ENCODE data around the gene CTNNBL1. TPM values are rescaled to one million over a fixed set of nuclear protein-coding genes. Genes with fewer than 3 reads are reported as not detected.

The CTNNBL1 gene
- total RNA-seq, 6 experiments from 2014 or later = 16.3 to 41.8 (median 28.8) TPM

DNA sequence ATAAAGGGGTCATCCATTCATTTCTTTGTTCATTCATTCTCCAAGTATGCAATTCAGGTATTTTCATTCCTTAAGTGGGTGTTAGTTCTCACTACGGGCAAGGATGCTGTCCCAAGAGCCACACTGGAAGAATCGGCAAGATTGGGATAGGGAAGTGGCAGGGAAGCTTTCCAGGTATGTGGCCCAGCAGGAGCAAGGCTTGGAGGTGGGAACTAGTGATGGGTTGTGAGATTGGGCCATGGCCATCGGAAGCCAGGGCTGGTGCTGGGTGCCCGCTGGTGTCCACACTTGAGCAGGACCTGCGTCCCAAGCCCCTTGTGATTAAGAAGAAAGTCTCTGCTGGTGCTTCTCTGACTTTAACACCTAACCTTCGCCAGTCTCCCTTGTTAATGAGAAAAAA lies 224.2 kb downstream of the CTNNBL1 start:
- Histone ChIP-seq H3K4me1 (peaks cover 0 to 4% (median 0%) of the 10 kb centered on the region in 4 donors), H3K27me3 (no peaks in the 10 kb centered on the region), H3K36me3 (no peaks in the 10 kb centered on the region), H3K4me3 (no peak overlapping the region), H3K9me3 (no peaks in the 10 kb centered on the region), H3K27ac (no peak overlapping the region)
- TF ChIP-seq POLR2A (IDR thresholded peaks at IDR 0.05) = no peak
- TF ChIP-seq, protein P1, sequence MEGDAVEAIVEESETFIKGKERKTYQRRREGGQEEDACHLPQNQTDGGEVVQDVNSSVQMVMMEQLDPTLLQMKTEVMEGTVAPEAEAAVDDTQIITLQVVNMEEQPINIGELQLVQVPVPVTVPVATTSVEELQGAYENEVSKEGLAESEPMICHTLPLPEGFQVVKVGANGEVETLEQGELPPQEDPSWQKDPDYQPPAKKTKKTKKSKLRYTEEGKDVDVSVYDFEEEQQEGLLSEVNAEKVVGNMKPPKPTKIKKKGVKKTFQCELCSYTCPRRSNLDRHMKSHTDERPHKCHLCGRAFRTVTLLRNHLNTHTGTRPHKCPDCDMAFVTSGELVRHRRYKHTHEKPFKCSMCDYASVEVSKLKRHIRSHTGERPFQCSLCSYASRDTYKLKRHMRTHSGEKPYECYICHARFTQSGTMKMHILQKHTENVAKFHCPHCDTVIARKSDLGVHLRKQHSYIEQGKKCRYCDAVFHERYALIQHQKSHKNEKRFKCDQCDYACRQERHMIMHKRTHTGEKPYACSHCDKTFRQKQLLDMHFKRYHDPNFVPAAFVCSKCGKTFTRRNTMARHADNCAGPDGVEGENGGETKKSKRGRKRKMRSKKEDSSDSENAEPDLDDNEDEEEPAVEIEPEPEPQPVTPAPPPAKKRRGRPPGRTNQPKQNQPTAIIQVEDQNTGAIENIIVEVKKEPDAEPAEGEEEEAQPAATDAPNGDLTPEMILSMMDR (IDR thresholded peaks at IDR 0.05) = no peak
- intact Hi-C loops (cut with DNase I) = no loop called here
- ATAC-seq (no peak), DNase-seq (no peak)
- WGBS (ENCODE audit: insufficient coverage, low coverage, low lambda C conversion rate, missing lambda C conversion rate) = 80% methylated on average over 5 of the region's 6 CpGs

DNA sequence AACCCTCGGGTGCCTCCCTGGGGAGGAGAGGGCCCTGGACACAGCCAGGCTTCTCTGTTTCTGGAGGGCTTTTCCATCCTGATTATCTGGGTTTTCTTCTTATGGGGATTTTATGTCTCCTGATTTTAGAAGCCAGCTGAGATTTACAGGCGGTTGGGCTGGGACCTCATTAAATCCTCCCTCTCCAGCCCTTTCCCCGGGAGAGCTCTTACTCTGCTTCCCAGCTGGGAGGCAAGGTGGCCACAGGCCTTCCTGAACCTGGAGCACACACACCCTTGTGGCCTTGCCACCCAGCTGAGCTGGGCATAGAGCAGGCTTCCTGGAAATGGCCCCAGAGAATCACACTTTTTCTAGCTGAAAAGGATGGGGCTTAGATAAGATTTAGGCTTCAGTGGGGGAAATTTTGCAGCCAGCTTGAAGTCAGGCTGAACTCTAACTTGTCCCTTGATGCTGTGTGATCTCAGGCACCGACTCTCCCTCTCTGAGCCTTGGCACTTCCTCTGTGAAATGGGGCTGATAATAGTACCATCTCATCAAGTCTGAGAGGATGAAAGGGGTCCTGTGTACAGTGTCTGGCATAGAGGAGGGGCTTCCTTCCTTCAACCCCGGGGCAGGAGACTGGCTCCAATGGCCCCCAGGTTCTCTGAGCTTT lies 225.7 kb downstream of the CTNNBL1 start:
- ATAC-seq (no peak), DNase-seq (no peak)
- no peaks in the 10 kb centered on the region for H3K27me3 ChIP-seq
- TF ChIP-seq POLR2A (IDR thresholded peaks at IDR 0.05) = no peak
- TF ChIP-seq, protein P1 (IDR thresholded peaks at IDR 0.05) = no peak
- H3K27ac ChIP-seq = no peak overlapping the region
- no peaks in the 10 kb centered on the region for H3K9me3 ChIP-seq
- intact Hi-C loops (cut with DNase I) = no loop called here
- H3K4me1 ChIP-seq = peaks cover 0 to 3% (median 0%) of the 10 kb centered on the region in 4 donors
- no peak overlapping the region for H3K4me3 ChIP-seq
- H3K36me3 ChIP-seq = no peaks in the 10 kb centered on the region
- WGBS (ENCODE audit: insufficient coverage, low coverage, low lambda C conversion rate, missing lambda C conversion rate) = 45% methylated on average over 3 of the region's 5 CpGs

DNA sequence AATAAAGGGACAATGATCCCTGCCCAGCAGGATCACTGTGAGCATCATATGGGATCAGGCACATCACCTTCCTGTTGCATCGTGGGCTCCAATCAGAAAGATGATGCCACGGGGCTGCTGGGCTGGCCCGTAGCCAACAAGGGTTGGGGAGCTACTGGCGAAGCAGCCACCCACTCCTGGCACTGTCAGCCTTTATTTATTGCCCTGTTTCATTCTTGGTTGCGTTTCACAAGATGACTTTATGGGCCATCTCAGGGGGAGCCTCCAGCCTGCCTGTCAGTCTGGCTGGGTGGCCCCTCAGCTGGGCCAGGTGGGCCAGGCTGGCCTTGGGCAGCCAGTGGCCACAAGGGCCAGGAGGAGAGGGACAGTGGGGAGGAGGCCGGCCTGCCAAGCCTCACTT lies 226.4 kb downstream of the CTNNBL1 start:
- ATAC-seq (no peak), DNase-seq (no peak)
- WGBS (ENCODE audit: insufficient coverage, low coverage, low lambda C conversion rate, missing lambda C conversion rate) = 40% methylated on average over 4 of the region's 6 CpGs
- TF ChIP-seq POLR2A (IDR thresholded peaks at IDR 0.05) = no peak
- TF ChIP-seq, protein P1 (IDR thresholded peaks at IDR 0.05) = no peak
- intact Hi-C loops (cut with DNase I) = no loop called here
- Histone ChIP-seq H3K36me3 (no peaks in the 10 kb centered on the region), H3K27ac (no peak overlapping the region), H3K27me3 (no peaks in the 10 kb centered on the region), H3K4me1 (no peaks in the 10 kb centered on the region), H3K4me3 (no peak overlapping the region), H3K9me3 (no peaks in the 10 kb centered on the region)

DNA sequence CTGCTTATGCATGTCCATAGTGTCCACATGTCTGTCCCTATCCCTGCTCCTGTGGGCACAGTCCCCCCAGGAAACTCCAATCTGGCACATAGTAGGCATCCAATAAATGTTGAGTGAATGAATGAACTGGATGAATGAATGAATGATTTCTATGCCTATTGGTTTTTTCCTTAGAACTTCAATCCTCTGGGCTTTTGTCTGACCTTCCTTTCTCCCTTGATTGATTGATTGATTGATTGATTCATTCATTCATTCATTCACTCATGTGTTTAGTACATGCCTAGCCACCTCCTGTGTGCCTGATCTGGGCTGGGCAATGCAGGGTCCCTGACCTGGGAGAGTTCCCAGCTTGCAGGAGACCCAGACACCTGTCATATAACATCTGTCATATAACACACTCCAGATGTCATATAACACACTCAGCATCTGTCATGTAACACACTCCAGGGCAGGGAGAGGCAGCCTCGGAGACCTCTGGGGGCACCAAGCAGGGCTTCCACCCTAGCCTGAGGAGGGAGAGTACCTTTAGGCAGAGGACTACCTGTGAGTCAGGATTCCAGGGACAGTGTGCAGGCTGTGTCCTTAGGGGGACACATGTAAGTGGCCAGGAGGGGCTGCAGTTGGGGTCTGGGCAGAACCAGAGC lies 227.0 kb downstream of the CTNNBL1 start:
- H3K36me3 ChIP-seq = no peaks in the 10 kb centered on the region
- 71% methylated on average over 1 of the region's 1 CpG for WGBS (ENCODE audit: insufficient coverage, low coverage, low lambda C conversion rate, missing lambda C conversion rate)
- intact Hi-C loops (cut with DNase I) = no loop called here
- peaks cover 0 to 3% (median 0%) of the 10 kb centered on the region in 4 donors for H3K4me1 ChIP-seq
- TF ChIP-seq, protein P1 (IDR thresholded peaks at IDR 0.05) = no peak
- TF ChIP-seq POLR2A (IDR thresholded peaks at IDR 0.05) = no peak
- no peaks in the 10 kb centered on the region for H3K9me3 ChIP-seq
- no peak overlapping the region for H3K4me3 ChIP-seq
- H3K27me3 ChIP-seq = no peaks in the 10 kb centered on the region
- no peak for ATAC-seq
- no peak for DNase-seq
- H3K27ac ChIP-seq = no peak overlapping the region
